ENCODE results near the gene SULT2B1. TPM values are rescaled to one million over a fixed set of nuclear protein-coding genes. Genes with fewer than 3 reads are reported as not detected.

The SULT2B1 gene
- total RNA-seq, 2 experiments from 2014 or later = not detected

- Histone ChIP-seq H3K36me3 (ENCODE audit: insufficient read depth, low read length) (no peaks in the 10 kb centered on the region), H3K4me1 (ENCODE audit: insufficient read depth, low read length, poor library complexity, severe bottlenecking) (peaks cover 20% of the 10 kb centered on the region), H2AFZ (ENCODE audit: low read length) (no peak overlapping the region), H3K4me2 (ENCODE audit: low read length) (no peak overlapping the region), H3K79me2 (ENCODE audit: insufficient read depth, low read depth, low read length) (no peaks in the 10 kb centered on the region), H3K9me2 (ENCODE audit: insufficient read depth, low read length) (no peaks in the 10 kb centered on the region), H3K9me3 (ENCODE audit: low read length) (no peaks in the 10 kb centered on the region), H3K27ac (ENCODE audit: low read depth, low read length, poor library complexity, severe bottlenecking) (no peak overlapping the region), H4K20me1 (ENCODE audit: insufficient read depth, low read length) (no peaks in the 10 kb centered on the region), H3K4me3 (ENCODE audit: low read depth, low read length, poor library complexity, severe bottlenecking) (no peak overlapping the region)
- peak; percentile 81 for DNase-seq (ENCODE audit: low spot score)
- TF ChIP-seq EZH2phosphoT487 (IDR thresholded peaks at IDR 0.05; ENCODE audit: borderline replicate concordance, low read depth, low read length) = no peak
- peak; percentile 81 for TF ChIP-seq CTCF (conservative IDR thresholded peaks at IDR 0.05; ENCODE audit: low read length)
- ChIA-PET CTCF (ENCODE audit: unreplicated experiment) (interaction anchor here (1.0 kb wide), 1 partner anchor 13 kb away, joined by 3 read pairs; no protein-coding TSS in a partner anchor), POLR2A (interaction anchor here (0.6 to 1.3 kb wide), 2 partner anchors 13 to 78 kb away, joined by 3 to 5 read pairs; no protein-coding TSS in a partner anchor)
- intact Hi-C loops (cut with micrococcal nuclease; ENCODE audit: unreplicated experiment) = loop anchor here (1.0 kb wide), 1 partner anchor 78 kb away; no protein-coding TSS in a partner anchor
- BruUV-seq (replicated peaks) = no TSS peak
Measured at GRCh38 chr19:48506138-48506733, 45.7 kb upstream of the SULT2B1 start.

GRCh38 chr19:48507911-48508439, 44.0 kb upstream of the SULT2B1 start:
- Histone ChIP-seq H3K36me3 (ENCODE audit: insufficient read depth, low read length) (no peaks in the 10 kb centered on the region), H3K4me2 (ENCODE audit: low read length) (no peak overlapping the region), H3K4me1 (ENCODE audit: insufficient read depth, low read length, poor library complexity, severe bottlenecking) (peaks cover 23% of the 10 kb centered on the region), H3K4me3 (ENCODE audit: low read depth, low read length, poor library complexity, severe bottlenecking) (no peak overlapping the region), H4K20me1 (ENCODE audit: insufficient read depth, low read length) (no peaks in the 10 kb centered on the region), H3K9me3 (ENCODE audit: low read length) (no peaks in the 10 kb centered on the region), H2AFZ (ENCODE audit: low read length) (no peak overlapping the region), H3K9me2 (ENCODE audit: insufficient read depth, low read length) (no peaks in the 10 kb centered on the region), H3K79me2 (ENCODE audit: insufficient read depth, low read depth, low read length) (no peaks in the 10 kb centered on the region), H3K27ac (ENCODE audit: low read depth, low read length, poor library complexity, severe bottlenecking) (no peak overlapping the region)
- DNase-seq (ENCODE audit: low spot score) = no peak
- no peak for TF ChIP-seq CTCF (conservative IDR thresholded peaks at IDR 0.05; ENCODE audit: low read length)
- no peak for TF ChIP-seq EZH2phosphoT487 (IDR thresholded peaks at IDR 0.05; ENCODE audit: borderline replicate concordance, low read depth, low read length)
- no TSS peak for BruUV-seq (replicated peaks)
- intact Hi-C loops (cut with micrococcal nuclease; ENCODE audit: unreplicated experiment) = no loop called here
- ChIA-PET CTCF (ENCODE audit: unreplicated experiment) (no interaction called here), POLR2A (interaction anchor here (0.6 kb wide), 1 partner anchor 71 kb away, joined by 5 read pairs; no protein-coding TSS in a partner anchor)
